GM23338 (cell line): ENCODE results near the gene FSTL3. TPM values are rescaled to one million over a fixed set of nuclear protein-coding genes. Genes with fewer than 3 reads are reported as not detected.
A peak's percentile ranks its signal among the peaks of the same experiment; 100 is the strongest.

ENCODE experiments used
- ATAC-seq: fragments of 200-7000 bp; cut with Tn5 transposase; 3 replicates; pipeline ENCODE4 v1.9.1; 2020
- DNase-seq: peaks from one replicate; pipeline ENCODE4 v3.0.0-alpha.2; 2015; ENCODE audit warnings: low spot score
- H2AFZ ChIP-seq: fragments of 200-600 bp; sonication (generic); 2 replicates; pipeline ENCODE4 v1.8.0; 2016; ENCODE audit warnings: antibody characterized with exemption, mild to moderate bottlenecking, moderate library complexity
- H3F3A ChIP-seq: fragments of 200-600 bp; sonication (generic); replicated peaks from 2 replicates; pipeline ENCODE4 v1.8.0; 2017; ENCODE audit warnings: antibody characterized with exemption, mixed run types, low read depth
- H3K27ac ChIP-seq: fragments of 200-600 bp; sonication (generic); 2 replicates; pipeline ENCODE4 v1.6.1; 2016; ENCODE audit warnings: low read depth
- H3K27me3 ChIP-seq: fragments of 200-600 bp; sonication (generic); 2 replicates; pipeline ENCODE4 v1.8.0; 2016; ENCODE audit warnings: mild to moderate bottlenecking, mixed run types, moderate library complexity; ENCODE audit not compliant: insufficient read depth
- H3K36me3 ChIP-seq: fragments of 200-600 bp; sonication (generic); 2 replicates; pipeline ENCODE4 v1.8.0; 2016; ENCODE audit warnings: mild to moderate bottlenecking; ENCODE audit not compliant: insufficient read depth
- H3K4me1 ChIP-seq: fragments of 200-600 bp; sonication (generic); 2 replicates; pipeline ENCODE4 v1.8.0; 2016; ENCODE audit warnings: mild to moderate bottlenecking, moderate library complexity; ENCODE audit not compliant: insufficient read depth
- H3K4me2 ChIP-seq: fragments of 200-600 bp; sonication (generic); 2 replicates; pipeline ENCODE4 v1.7.1; 2017; ENCODE audit warnings: mixed run types
- H3K4me3 ChIP-seq: fragments of 200-600 bp; sonication (generic); 2 replicates; pipeline ENCODE4 v1.6.1; 2016; ENCODE audit warnings: mixed run types
- H3K79me2 ChIP-seq: fragments of 200-600 bp; sonication (generic); replicated peaks from 2 replicates; pipeline ENCODE4 v1.8.0; 2017; ENCODE audit warnings: mild to moderate bottlenecking; ENCODE audit not compliant: insufficient read depth
- H3K9me2 ChIP-seq: fragments of 200-600 bp; sonication (generic); 2 replicates; pipeline ENCODE4 v1.8.0; 2017; ENCODE audit not compliant: insufficient read depth
- H4K20me1 ChIP-seq: fragments of 200-600 bp; sonication (generic); replicated peaks from 2 replicates; pipeline ENCODE4 v1.8.0; 2017; ENCODE audit warnings: mild to moderate bottlenecking; ENCODE audit not compliant: insufficient read depth
- H3K27ac Mint-ChIP-seq: 2 replicates; pipeline ENCODE4 v1.8.0; 2020; ENCODE audit warnings: inconsistent platforms, mild to moderate bottlenecking, moderate library complexity, mixed read lengths
- H3K27me3 Mint-ChIP-seq: 3 replicates; pipeline ENCODE4 v1.8.0; 2022; ENCODE audit warnings: low read depth, mild to moderate bottlenecking, moderate library complexity, mixed read lengths, inconsistent platforms; ENCODE audit not compliant: insufficient read depth, poor library complexity
- H3K36me3 Mint-ChIP-seq: 3 replicates; pipeline ENCODE4 v1.8.0; 2021; ENCODE audit warnings: low read depth, mild to moderate bottlenecking, inconsistent platforms, moderate library complexity, mixed read lengths
- H3K4me1 Mint-ChIP-seq: 3 replicates; pipeline ENCODE4 v1.8.0; 2020; ENCODE audit warnings: mild to moderate bottlenecking, inconsistent platforms, mixed read lengths
- H3K4me3 Mint-ChIP-seq: 3 replicates; pipeline ENCODE4 v1.8.0; 2021; ENCODE audit warnings: moderate library complexity, mild to moderate bottlenecking, inconsistent platforms, mixed read lengths
- H3K9me3 Mint-ChIP-seq: 3 replicates; pipeline ENCODE4 v1.8.0; 2020; ENCODE audit warnings: moderate library complexity, mild to moderate bottlenecking, inconsistent platforms, mixed read lengths
- EZH2 ChIP-seq: fragments of 200-600 bp; sonication (generic); IDR thresholded peaks from one replicate; pipeline ENCODE4 v1.8.0; 2017; ENCODE audit warnings: antibody characterized with exemption, mild to moderate bottlenecking, low read depth; ENCODE audit not compliant: unreplicated experiment
- EZH2phosphoT487 ChIP-seq: fragments of 200-600 bp; sonication (generic); IDR thresholded peaks from one replicate; pipeline ENCODE4 v1.8.1; 2018; ENCODE audit warnings: antibody characterized with exemption; ENCODE audit not compliant: unreplicated experiment
- JUNB ChIP-seq: IDR thresholded peaks from one replicate; pipeline ENCODE4 v1.6.1; 2016; ENCODE audit warnings: antibody characterized with exemption; ENCODE audit not compliant: unreplicated experiment
- NANOG ChIP-seq: IDR thresholded peaks from 2 replicates; pipeline ENCODE4 v1.6.1; 2016; ENCODE audit warnings: antibody characterized with exemption, borderline replicate concordance
- POLR2AphosphoS5 ChIP-seq: IDR thresholded peaks from 2 replicates; pipeline ENCODE4 v1.6.1; 2016; ENCODE audit warnings: antibody characterized with exemption, low read depth
- STAT1 ChIP-seq: IDR thresholded peaks from one replicate; pipeline ENCODE4 v1.6.1; 2016; ENCODE audit warnings: antibody characterized with exemption; ENCODE audit not compliant: unreplicated experiment
- ZNF114 ChIP-seq: fragments of 250-450 bp; sonication (Bioruptor Pico); IDR thresholded peaks from 2 replicates; pipeline ENCODE4 v1.5.0; 2020; ENCODE audit warnings: mild to moderate bottlenecking, moderate library complexity
- ZNF331 ChIP-seq: fragments of 250-450 bp; sonication (Bioruptor Pico); IDR thresholded peaks from 2 replicates; pipeline ENCODE4 v1.5.0; 2020; ENCODE audit warnings: low read depth, mild to moderate bottlenecking, moderate library complexity
- polyA plus RNA-seq: library from polyadenylated mRNA; unstranded; fragments of >200 nt; fragmentation: Nextera tagmentation; extraction: Ambion mirVana; gene quantifications from 2 replicates; pipeline ENCODE4 v1.2.1, GENCODE V29; 2016
- total RNA-seq: library from RNA; depleted of rRNA; stranded (reverse); fragments of >200 nt; shearing (Covaris generic); gene quantifications from 2 replicates; pipeline ENCODE4 v1.2.3, GENCODE V29; 2014
- TF ChIP-seq, protein P1 (sequence below): IDR thresholded peaks from one replicate; pipeline ENCODE4 v1.6.1; 2018; ENCODE audit warnings: antibody characterized with exemption; ENCODE audit not compliant: unreplicated experiment
- TF ChIP-seq, protein P2 (sequence below): IDR thresholded peaks from 2 replicates; pipeline ENCODE4 v1.6.1; 2016; ENCODE audit warnings: antibody characterized with exemption
- TF ChIP-seq, protein P3 (sequence below), 2 experiments: fragments of 200-600 bp in 1 of 2; sonication (generic) in 1 of 2; conservative IDR thresholded peaks; 2 replicates each; pipeline versions ENCODE4 v1.5.1 to v1.6.1; 2016 to 2017; ENCODE audit warnings: antibody characterized with exemption in 2 of 2, low read depth in 2 of 2, mild to moderate bottlenecking in 2 of 2, moderate library complexity in 1 of 2

FSTL3 gene
- total and polyA plus RNA-seq, 2 experiments from 2014 or later: 3.1 to 10.1 TPM

DNA sequence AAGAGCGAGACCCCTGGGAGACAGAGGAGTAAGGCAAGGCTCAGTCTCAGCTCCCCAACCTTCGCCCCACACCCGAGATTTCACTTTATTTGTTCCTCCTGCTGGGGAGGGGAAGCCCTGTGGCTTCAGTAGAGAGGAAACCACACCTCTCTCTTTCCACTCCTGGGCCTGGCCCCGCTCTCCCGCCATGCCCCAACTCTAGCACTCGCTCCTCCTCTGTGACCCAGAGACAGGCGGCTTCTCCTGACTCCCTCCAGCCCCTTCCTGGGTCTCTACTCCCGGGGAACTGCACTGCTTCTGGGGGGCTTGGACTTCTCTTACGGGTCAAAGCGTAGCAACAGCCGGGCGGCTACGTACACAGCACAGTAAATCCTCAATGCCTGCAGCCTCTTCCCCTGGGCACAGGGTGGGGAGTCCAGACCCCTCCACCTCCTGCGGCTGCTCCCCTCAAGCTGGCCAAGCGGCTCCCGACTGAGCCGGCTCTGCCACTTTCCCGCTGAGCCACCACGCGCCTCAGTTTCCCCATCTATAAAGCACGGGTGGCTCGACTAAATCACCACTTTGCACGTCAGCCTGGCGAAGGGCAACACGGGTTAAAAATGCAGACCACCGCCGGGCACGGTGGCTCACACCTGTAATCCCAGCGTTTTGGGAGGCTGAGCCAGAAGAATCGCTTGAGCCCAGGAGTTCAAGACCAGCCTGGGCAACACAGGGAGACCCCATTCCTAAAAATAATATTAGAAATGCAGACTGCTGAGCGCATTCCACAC, 14.6 kb upstream of the FSTL3 start:
- Mint-ChIP-seq H3K36me3 (no peaks in the 10 kb centered on the region; the same call in 1 of the 3 replicates), H3K4me3 (peak overlapping the region; percentile 82), H3K27me3 (peaks cover 13% of the 10 kb centered on the region), H3K27ac (peak overlapping the region; percentile 83), H3K9me3 (peaks cover 8% of the 10 kb centered on the region; the same call in 2 of the 3 replicates), H3K4me1 (peaks cover 13% of the 10 kb centered on the region)
- Histone ChIP-seq H2AFZ (no peak overlapping the region), H3K79me2 (peaks cover 63% of the 10 kb centered on the region), H3K4me2 (peak overlapping the region; percentile 90), H3K27me3 (no peaks in the 10 kb centered on the region), H3K36me3 (no peaks in the 10 kb centered on the region), H3K4me1 (peaks cover 6% of the 10 kb centered on the region), H3F3A (peaks cover 8% of the 10 kb centered on the region; the same call in 1 of the 2 replicates), H3K4me3 (peak overlapping the region; percentile 82), H3K9me2 (no peaks in the 10 kb centered on the region), H3K27ac (no peak overlapping the region), H4K20me1 (peaks cover 31% of the 10 kb centered on the region)
- DNase-seq (no peak), ATAC-seq (no peak)
- TF ChIP-seq ZNF331 (CRISPR knock-in tag) (no peak), ZNF114 (CRISPR knock-in tag) (no peak), EZH2 (no peak), POLR2AphosphoS5 (no peak), EZH2phosphoT487 (no peak), JUNB (no peak), STAT1 (no peak), NANOG (no peak)
- TF ChIP-seq, protein P1, sequence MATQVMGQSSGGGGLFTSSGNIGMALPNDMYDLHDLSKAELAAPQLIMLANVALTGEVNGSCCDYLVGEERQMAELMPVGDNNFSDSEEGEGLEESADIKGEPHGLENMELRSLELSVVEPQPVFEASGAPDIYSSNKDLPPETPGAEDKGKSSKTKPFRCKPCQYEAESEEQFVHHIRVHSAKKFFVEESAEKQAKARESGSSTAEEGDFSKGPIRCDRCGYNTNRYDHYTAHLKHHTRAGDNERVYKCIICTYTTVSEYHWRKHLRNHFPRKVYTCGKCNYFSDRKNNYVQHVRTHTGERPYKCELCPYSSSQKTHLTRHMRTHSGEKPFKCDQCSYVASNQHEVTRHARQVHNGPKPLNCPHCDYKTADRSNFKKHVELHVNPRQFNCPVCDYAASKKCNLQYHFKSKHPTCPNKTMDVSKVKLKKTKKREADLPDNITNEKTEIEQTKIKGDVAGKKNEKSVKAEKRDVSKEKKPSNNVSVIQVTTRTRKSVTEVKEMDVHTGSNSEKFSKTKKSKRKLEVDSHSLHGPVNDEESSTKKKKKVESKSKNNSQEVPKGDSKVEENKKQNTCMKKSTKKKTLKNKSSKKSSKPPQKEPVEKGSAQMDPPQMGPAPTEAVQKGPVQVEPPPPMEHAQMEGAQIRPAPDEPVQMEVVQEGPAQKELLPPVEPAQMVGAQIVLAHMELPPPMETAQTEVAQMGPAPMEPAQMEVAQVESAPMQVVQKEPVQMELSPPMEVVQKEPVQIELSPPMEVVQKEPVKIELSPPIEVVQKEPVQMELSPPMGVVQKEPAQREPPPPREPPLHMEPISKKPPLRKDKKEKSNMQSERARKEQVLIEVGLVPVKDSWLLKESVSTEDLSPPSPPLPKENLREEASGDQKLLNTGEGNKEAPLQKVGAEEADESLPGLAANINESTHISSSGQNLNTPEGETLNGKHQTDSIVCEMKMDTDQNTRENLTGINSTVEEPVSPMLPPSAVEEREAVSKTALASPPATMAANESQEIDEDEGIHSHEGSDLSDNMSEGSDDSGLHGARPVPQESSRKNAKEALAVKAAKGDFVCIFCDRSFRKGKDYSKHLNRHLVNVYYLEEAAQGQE: no peak
- TF ChIP-seq, protein P2, sequence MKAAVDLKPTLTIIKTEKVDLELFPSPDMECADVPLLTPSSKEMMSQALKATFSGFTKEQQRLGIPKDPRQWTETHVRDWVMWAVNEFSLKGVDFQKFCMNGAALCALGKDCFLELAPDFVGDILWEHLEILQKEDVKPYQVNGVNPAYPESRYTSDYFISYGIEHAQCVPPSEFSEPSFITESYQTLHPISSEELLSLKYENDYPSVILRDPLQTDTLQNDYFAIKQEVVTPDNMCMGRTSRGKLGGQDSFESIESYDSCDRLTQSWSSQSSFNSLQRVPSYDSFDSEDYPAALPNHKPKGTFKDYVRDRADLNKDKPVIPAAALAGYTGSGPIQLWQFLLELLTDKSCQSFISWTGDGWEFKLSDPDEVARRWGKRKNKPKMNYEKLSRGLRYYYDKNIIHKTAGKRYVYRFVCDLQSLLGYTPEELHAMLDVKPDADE: no peak
- TF ChIP-seq, protein P3, sequence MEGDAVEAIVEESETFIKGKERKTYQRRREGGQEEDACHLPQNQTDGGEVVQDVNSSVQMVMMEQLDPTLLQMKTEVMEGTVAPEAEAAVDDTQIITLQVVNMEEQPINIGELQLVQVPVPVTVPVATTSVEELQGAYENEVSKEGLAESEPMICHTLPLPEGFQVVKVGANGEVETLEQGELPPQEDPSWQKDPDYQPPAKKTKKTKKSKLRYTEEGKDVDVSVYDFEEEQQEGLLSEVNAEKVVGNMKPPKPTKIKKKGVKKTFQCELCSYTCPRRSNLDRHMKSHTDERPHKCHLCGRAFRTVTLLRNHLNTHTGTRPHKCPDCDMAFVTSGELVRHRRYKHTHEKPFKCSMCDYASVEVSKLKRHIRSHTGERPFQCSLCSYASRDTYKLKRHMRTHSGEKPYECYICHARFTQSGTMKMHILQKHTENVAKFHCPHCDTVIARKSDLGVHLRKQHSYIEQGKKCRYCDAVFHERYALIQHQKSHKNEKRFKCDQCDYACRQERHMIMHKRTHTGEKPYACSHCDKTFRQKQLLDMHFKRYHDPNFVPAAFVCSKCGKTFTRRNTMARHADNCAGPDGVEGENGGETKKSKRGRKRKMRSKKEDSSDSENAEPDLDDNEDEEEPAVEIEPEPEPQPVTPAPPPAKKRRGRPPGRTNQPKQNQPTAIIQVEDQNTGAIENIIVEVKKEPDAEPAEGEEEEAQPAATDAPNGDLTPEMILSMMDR (conservative IDR thresholded peaks at IDR 0.05; ENCODE audit: low read depth in 2 of 2): no peak
